ENCODE data around the gene LRP1B.

DNA sequence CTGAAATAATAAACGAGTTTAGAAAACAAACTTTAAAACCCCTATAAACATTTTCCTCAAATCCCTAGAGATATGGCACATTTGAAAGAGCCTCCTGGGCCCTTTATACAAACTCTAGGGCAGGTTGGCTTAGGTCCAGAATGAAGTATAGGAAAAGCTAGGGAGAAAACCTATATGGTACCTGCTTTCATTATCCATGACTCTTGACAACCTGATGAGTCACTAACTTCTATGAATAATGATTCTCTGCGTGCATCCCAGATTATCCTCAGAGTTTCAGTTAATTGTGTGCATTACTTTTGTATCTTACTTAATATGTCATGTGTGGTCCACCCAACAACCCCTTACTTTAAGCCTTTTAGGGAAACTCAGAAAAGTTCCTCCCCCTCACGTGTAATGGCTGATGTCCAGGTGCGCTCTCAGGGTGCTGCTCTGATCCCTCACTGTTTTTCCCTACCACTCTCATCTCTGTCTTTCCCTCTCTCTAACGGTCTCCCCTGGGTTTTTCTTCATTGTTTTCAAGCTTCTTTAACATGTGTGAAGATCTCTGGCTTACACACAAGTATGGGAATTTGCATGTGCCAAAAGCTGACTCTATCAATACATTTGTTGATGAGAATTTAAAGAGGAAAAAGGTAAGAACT, 78.5 kb downstream of the LRP1B start:
- no peak for TF ChIP-seq REST (IDR thresholded peaks at IDR 0.05; ENCODE audit: insufficient read depth in 1 of 2, low read depth in 2 of 2, low read length in 2 of 2)
- TF ChIP-seq SIN3A (IDR thresholded peaks at IDR 0.05; ENCODE audit: borderline replicate concordance, insufficient read depth, low read length), result no peak
- TF ChIP-seq POLR2AphosphoS5 (IDR thresholded peaks at IDR 0.05; ENCODE audit: low read depth, low read length), result no peak
- TF ChIP-seq FOXP2 (optimal IDR thresholded peaks at IDR 0.05; ENCODE audit: borderline replicate concordance, extremely low read depth, extremely low read length, insufficient read depth), result no peak
- TF ChIP-seq TAF1 (IDR thresholded peaks at IDR 0.05; ENCODE audit: borderline replicate concordance, insufficient read depth, low read length), result no peak

All from PFSK-1 (cell line).